ENCODE results near the gene DACT3.
"Not testable (repeated sequence)": the region's sequence is repeated elsewhere in the genome, so short reads cannot be mapped to it uniquely, and the experiment has no call there.

The DACT3 gene

DNA sequence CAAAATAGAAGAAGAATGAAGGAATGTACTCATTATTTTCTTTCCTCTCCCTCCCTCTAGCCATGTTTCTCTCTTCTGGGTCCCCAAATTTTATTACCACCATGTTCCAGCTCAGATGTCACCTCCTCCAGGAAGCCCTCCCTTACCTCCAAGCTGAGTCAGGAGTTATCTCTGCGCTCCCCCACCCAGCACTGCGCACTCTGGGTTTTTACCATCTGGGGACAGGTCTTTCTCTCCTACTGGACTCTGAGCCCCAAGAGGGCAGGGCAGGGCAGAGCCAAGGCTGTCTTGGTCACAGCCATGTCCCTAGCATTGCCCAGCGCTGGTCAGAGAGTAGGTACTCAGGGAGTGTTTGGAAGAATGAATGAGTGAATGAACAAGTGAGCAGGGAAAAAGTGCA lies 27.9 kb downstream of the DACT3 start:
- DNase-seq, result no peak

- no peak for DNase-seq
Observed at GRCh38 chr19:46631481-46631880, 29.5 kb downstream of the DACT3 start.

DNA sequence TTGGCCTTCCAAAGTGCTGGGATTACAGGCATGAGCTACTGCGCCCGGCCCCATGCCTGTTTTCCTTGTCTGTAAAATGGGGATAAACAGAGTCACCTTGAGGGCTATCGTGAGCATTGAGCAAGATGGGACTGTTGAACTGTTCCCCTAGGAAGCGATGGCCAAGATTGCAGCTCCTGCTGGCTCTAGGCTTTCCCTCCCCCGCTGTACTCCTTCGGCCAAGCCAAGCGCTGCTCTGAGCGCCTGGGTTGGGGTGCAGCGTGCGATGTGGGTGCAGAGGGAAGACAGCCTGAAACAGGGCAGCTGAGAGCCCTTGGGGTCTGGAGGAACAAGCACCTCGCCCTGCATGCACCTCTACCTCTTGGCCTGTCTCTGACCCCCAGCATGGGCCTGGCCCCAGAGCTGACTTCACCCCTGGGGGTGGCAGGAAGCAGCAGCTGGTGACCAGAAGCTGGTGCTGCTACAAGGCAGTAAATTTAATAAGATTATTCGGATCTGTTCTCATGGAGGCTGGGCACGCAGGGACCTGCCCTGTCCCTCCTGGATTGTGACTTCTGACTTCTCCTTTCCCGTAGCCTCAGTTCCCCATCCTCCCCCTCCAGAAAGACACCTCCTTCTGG lies 30.3 kb downstream of the DACT3 start:
- no peak for DNase-seq

DNA sequence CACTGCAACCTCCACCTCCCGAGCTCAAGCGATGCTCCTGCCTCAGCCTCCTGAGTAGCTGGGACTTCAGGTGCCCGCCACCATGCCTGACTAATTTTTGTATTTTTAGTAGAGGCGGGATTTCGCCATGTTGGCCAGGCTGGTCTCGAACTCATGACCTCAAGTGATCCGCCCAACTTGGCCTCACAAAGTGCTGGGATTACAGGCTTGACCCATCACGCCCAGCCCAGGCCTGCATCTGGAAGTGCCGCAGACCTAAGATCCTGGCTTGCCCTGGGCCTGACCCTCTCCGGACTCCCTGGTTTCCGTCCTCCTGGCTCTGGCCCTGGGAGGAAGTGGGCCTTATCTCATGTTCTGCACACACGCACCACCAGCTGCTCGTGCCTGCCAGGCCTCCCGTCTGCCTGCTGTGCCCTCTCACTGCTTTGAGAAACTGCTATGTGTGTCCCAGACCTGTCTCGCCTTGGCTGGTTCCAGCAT lies 31.4 kb downstream of the DACT3 start:
- no peak for DNase-seq

- not testable (repeated sequence) for DNase-seq
Observed at GRCh38 chr19:46628970-46629369, 32.0 kb downstream of the DACT3 start.

GRCh38 chr19:46626446-46626845 lies 34.5 kb downstream of the DACT3 start:
- no peak for DNase-seq

GRCh38 chr19:46625731-46626130 lies 35.3 kb downstream of the DACT3 start:
- no peak for DNase-seq

DNA sequence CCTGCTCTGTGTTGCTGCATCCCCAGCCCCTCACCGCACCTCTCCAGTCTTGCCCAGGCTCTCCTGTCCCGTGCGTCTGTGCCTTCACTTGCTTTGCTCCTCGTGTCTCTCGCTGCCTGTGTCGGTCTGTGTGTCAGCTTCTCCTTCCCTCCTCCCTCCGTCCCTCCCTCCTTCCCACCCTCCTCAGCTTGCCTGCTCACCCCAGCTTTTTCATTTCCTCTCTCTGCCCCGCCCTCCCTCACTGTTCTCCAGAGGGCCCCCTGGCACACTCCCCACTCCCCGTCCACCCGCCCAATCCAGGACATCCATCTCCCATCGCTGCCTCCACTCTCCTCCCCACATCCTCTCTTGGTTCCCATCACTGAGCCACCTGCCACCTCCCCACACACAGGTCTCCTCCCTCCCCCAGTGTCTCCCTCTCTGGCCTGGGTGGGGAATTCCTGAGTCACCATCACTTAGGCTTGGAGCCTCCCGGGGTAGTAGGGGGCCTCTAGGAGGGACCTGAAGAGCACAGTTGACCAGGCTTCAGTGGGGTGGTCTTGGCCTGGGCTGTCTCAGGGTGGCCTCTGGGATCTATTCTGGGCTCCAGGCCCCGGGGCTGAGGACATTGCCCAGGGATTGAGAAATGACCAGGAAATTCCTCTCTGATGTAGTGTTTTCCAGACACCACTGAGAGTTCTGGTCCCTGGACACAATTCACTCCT lies 35.9 kb downstream of the DACT3 start, which contains the start of gene PTGIR:
PTGIR (minus strand) TSS at position 132 of the 704 bp plus-strand sequence. CDS start 864 bp downstream, outside the sequence.
- no peak for DNase-seq

DNA sequence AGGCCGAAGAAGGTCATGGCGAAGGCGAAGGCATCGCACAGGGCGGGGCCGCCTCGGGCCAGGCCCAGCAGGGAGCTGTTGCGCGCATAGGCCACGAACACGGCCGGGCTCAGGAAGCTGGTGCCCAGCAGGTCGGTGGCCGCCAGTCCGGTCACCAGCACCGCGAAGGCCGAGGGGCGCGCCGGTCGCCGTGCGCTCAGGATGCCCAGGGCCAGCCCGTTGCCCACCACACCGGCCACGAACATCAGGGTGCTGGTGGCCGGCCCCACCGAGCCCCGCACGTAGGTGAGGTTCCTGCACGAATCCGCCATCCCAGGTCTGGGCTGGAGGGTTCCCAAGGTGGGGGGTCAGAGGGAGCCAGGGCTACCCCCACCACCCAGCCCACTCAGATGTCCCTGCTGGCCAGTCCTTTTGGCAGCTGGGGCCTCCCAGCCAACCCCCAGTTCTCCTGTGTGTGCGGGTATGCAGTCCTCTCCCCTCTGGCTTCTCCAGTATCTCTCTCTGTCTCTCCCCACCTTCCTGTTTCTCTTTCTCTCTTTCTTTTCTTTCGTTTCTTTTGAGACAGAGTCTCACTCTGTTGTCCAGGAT lies 37.0 kb downstream of the DACT3 start:
- DNase-seq, result no peak

DNA sequence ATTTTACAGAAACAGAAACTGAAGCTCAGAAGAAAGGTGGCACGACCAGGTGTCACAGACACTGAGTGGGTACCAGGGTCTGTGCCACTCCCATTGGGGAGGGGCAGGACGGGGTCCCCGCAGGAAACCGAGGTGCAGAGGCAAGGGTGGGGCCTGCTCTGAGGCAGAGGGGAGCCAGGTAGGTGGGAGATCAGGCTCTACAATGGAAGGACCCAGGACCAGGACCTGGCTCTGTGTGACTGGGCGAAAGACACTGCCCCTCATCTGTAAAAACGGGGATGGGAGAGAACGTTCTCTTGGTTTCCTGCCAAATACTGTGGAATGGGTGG lies 38.9 kb downstream of the DACT3 start:
- no peak for DNase-seq

DNA sequence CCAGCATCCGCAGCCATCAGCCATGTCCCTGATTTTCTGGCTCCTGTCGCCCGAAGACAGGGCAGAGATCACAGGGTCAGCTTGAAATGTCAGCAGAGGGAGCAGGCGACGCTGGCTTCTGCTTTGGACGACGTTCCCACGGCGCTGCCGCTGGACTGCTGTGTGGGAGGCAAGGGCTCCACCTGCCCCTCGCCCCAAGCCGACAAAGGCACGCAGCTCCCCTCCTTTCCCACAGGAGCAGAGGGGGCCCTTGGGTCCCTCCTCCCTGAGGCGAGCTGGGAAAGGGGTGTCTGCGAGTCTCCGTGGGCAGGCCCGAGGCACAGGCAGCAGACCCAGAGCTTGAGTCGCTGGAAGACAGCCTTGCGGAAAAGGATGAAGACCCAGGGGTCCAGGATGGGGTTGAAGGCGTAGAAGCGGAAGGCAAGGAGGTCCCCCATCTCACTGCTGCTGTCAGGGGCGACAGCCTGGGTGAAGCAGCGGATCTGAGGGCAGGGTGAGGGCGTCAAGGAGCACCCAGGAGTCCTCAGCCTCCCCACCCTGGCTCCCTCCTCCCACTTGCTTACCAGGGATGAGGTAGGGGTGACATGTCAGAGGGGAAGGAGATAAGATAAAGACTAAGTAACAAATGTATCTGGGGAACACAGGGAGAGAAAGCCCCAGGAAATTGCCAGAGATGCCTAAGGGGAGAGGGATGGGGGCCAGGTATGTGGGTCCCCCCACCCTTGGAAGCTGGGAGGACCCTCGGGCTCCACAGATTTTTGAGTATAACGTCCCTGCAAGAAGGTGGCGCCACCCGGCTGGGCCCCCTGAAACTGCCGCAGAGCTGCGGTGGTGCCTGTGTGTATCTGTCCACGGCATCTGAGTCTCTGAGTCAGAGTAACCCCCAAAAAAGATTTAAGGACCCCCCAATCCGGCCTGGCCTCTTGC lies 39.5 kb downstream of the DACT3 start:
- DNase-seq, result no peak

- no peak for DNase-seq
Observed at GRCh38 chr19:46620716-46621115, 40.3 kb downstream of the DACT3 start.

GRCh38 chr19:46620267-46620666 lies 40.7 kb downstream of the DACT3 start:
- DNase-seq, result no peak

DNA sequence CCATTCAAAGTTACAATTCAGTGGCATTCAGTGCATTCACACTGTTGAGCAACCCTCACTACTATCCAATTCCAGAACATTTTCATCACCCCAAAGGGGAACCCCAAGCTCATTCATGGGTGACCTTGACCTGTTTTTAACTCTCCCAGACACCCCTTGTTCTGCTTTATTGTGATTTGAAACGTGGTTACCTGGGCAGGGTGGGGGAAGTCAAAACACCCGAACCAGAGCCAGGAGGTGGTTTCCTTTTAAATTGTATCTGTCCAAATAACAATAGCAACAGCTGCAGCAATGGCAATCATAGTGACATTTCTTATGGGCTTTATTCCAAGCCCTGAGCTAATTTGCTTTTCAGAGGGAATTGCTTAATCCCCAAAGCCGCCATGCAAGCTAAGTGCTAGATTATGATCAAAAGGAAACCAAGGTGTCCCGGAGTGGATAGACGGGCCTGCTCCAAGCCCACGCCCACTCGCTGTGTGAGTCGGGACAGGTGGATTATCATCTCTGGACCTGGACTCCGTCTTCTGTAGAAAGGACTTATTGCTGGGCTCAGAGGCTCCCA lies 42.2 kb downstream of the DACT3 start:
- no peak for DNase-seq

GRCh38 chr19:46617601-46618000 lies 43.4 kb downstream of the DACT3 start:
- no peak for DNase-seq

GRCh38 chr19:46616631-46617322 lies 44.2 kb downstream of the DACT3 start:
- peak; percentile 52 for DNase-seq

GRCh38 chr19:46615966-46616365 lies 45.0 kb downstream of the DACT3 start:
- no peak for DNase-seq

DNA sequence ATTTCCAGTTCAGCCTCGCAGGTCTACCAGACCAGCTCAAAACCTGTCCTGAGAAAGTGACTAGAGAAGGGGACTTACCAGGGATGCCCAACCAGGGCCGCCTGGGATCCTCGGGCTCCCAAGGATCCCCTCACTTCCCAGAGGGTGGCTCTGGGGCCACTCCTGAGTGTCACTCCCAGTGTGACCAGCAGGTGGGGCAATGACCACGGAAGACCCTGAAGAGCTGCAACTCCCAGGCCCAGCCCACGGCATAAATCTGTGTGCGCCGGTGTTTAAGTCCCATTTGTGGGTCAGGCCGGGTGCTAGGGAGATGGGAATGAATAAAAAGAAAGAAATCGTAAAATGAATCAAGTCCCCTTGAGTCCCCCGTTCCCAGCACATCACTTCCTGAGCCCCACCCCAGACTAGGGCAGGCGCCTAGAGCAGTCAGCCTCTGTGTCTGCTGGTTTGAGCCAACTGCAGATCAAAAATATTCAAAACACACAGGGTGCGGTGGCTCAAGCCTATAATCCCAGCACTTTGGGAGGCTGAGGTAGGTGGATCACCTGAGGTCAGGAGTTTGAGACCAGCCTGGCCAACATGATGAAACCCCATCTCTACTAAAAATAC lies 46.8 kb downstream of the DACT3 start:
- DNase-seq, result peak; percentile 69

GRCh38 chr19:46613525-46613924 lies 47.5 kb downstream of the DACT3 start:
- no peak for DNase-seq

GRCh38 chr19:46611776-46612175 lies 49.2 kb downstream of the DACT3 start:
- no peak for DNase-seq

- DNase-seq, result no peak
Observed at GRCh38 chr19:46610851-46611770, 49.9 kb downstream of the DACT3 start.

All from SHP77 treated with DMSO at 0.1 percent for 48 hours (cell line).